Stimulated activated CD8-positive, alpha-beta memory T cell treated with anti-CD3 and anti-CD28 coated beads, Interleukin-4, amount 100 ng/mL, for 24 hours (primary cell): ENCODE results near the gene LCE6A.

Experiments
- DNase-seq: peaks from one replicate; pipeline ENCODE4 v3.0.0-alpha.2; 2020; ENCODE audit warnings: low read depth

Gene LCE6A, protein sequence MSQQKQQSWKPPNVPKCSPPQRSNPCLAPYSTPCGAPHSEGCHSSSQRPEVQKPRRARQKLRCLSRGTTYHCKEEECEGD

DNA sequence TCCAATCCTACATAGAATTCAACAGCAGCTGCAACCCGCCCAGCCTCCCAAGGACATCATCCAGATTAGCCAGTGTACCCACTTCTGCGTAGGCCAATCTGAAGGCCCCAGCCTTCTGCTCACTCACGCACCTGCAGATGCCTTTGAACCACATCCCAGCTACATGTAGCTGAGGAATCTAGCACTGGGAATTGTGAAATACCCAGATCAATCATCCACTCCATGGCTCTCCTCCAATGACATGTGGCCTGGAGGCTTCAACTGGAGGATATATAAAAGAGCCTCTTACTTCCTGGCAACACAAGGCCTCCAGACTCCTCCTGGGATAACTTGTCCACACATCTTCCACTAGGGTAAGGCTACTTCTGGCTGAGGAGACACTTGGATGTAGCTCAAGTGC is at the start of gene LCE6A:
TSS of gene LCE6A (plus strand) at position 301 of the 400 bp plus-strand sequence. CDS start 665 bp downstream, outside the sequence.
- no peak for DNase-seq

DNA sequence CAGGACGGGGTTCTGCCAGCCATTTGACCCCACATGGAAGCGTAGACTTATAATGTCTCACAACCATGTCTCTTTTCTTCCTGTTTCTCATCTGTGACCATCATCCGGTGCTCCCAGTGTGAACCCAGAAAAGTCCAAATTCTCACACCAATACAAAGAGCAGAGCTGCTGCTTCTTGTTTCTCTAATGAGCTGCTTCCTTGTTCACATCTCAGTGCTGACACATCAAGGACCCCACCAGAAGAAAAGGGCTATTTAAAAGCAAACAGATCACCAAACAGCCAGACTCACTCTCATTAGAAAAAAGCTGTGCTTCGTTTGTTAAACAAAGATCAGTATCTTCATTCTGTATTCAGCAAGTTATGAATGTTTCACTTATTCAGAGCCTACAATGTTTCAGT is 47.0 kb upstream of the LCE6A start:
- DNase-seq = no peak

- DNase-seq = no peak
These were observed 46.2 kb upstream of the LCE6A start, which contains the start of gene LCE1D for GRCh38 chr1:152796421-152796820. LCE1D (plus strand) TSS chr1:152796721; CDS start chr1:152797795, 1,074 bp downstream.

DNA sequence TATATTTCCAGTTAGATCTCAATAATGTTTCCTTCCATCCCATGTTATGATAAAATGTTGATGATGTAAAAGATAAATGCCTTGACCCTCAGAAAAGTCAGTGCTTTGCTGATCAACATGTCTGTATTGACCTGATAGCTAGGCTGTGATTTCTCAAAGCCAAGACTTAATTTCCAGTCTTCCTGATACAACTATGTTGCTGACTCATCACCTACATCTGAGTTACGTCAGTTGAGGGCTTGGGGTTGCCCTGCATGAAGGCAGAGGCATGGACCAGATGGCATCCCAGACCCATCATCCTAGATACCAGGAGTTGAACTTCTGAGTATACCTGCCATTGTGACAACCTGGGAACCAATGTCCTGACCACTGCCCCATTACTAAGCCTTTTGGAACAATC is 41.3 kb upstream of the LCE6A start:
- DNase-seq = no peak

GRCh38 chr1:152806576-152806975 is 36.1 kb upstream of the LCE6A start, which contains the start of gene LCE1C:
LCE1C (minus strand) TSS chr1:152806651; CDS start chr1:152805478, 1,173 bp downstream.
- no peak for DNase-seq

GRCh38 chr1:152811050-152811449 is 31.6 kb upstream of the LCE6A start:
- DNase-seq = no peak

- DNase-seq = no peak
These were observed 31.0 kb upstream of the LCE6A start, which contains the start of gene LCE1B for GRCh38 chr1:152811671-152812070. LCE1B (plus strand) TSS chr1:152811971; CDS start chr1:152812447, 476 bp downstream.

DNA sequence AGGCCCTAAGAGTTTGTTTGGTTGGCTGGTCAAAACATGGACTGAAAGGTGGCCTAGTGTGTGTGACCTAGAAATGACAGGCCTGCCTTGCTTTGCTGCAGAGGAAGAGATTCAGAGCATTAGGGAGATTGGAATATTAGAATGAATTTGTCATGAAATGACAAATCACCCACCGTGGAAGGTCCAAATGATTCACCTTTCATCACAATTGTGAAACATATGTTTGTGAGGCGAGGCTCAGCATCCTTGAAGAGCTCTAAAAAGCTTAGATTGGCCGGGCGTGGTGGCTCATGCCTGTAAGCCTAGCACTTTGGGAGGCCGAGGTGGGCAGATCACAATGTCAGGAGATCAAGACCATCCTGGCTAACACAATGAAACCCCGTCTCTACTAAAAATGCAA is 25.3 kb upstream of the LCE6A start:
- no peak for DNase-seq

- no peak for DNase-seq
These were observed 19.4 kb upstream of the LCE6A start for GRCh38 chr1:152823294-152823693.

- no peak for DNase-seq
These were observed 17.7 kb upstream of the LCE6A start for GRCh38 chr1:152824964-152825363.

DNA sequence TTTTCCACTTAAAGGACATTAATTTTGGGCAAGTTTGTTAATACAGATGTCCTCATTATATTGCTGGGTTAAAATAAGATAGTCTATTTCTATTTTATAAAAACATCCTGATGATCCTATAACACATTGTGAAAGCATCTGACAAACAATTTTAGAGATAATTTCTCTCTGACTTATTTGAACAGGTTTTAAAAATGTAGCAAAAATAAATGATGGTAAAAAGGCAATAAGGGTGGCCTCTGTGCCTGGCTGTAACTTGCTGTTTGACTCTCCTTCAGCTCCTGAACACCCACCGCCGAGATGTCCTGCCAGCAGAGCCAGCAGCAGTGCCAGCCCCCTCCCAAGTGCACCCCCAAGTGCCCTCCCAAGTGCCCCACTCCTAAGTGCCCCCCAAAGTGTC is 15.5 kb upstream of the LCE6A start, which contains the start of gene LCE1A:
TSS of gene LCE1A (plus strand) at position 301 of the 400 bp plus-strand sequence. CDS start at position 301, 0 bp downstream.
- DNase-seq = no peak

DNA sequence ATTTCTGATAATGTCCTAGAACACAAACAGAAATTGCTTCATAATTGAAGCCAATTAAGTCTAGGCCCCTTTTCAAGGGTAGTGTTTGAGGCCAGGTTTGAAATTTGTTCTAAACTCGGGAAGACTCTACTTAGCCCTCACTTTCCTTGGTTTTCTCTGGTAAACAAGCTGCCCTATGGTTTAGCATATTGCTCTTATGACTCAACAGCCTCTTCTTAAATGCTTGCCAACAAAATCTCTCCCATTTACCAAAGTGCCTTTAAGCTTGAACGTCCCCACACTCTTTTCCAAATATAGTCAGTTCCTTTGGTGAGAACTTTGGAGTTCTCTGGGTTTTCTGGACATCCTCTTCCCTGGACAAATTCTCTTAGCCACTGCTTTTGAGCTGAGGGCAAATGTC is 5.8 kb upstream of the LCE6A start:
- no peak for DNase-seq

DNA sequence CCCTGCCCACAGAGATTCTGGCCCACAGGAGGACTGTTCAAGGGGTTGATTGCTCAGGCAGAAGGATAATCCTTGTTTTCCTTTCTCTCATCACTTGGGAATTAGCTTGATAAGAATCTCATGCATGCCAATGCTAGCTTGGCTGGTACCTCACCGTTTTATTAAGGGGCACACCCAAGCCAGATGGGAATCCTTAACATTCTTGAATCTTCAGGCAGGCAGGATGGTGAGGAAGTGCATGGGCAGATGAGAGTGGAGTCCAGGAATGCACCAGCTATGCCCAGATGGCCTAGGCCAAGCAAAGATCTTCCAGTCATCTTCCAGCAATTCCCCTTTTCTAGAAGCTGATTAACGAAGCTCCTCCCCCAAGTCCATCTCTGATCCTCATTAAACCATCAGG is 13.0 kb downstream of the LCE6A start:
- DNase-seq = no peak

- no peak for DNase-seq
These were observed 15.4 kb downstream of the LCE6A start for GRCh38 chr1:152858062-152858461.

GRCh38 chr1:152859696-152860095 is 17.0 kb downstream of the LCE6A start, which contains the start of gene LCE7A:
LCE7A (plus strand) TSS chr1:152859996; CDS start chr1:152860698, 702 bp downstream.
- DNase-seq = no peak

DNA sequence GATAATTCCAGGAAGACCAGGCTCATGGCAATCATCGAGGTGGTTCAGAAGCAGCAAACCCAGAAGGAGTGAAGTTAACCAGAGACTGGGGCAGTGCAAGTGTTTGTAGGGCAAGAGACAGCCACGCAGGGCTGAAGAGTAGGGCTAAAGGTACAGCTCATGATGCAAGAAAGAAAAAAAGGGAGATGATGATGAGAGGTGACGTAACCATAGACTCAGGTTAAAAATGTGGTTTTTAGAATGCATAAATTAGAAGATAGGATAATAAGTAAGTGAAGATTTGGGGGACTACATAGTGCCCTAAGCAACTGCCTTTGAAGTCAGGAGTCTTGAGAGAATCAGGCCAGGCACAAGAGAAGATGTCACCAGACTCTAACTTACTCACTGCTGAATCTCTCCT is 17.5 kb downstream of the LCE6A start:
- DNase-seq = no peak

DNA sequence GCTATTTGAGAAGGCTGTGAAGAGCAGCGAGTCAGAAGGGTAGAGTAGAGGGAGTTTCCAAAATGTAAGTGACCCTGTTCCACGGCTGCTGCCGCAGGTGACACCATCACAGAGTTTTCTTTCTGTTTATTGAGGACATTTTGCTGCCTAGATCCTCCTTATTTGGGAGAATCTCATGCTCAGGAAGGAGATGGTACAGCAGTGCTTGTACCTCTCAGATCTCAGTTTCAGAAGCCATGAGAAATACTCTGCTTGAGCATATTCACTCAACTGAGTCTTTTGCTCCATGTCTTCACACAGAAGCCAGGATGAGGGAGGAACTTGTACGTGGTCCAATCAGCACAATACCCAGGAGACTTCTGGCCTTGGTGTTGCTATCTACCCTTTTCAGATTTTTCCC is 18.7 kb downstream of the LCE6A start:
- DNase-seq = no peak

GRCh38 chr1:152864443-152864842 is 21.8 kb downstream of the LCE6A start:
- DNase-seq = no peak

GRCh38 chr1:152866321-152866720 is 23.7 kb downstream of the LCE6A start:
- DNase-seq = no peak

DNA sequence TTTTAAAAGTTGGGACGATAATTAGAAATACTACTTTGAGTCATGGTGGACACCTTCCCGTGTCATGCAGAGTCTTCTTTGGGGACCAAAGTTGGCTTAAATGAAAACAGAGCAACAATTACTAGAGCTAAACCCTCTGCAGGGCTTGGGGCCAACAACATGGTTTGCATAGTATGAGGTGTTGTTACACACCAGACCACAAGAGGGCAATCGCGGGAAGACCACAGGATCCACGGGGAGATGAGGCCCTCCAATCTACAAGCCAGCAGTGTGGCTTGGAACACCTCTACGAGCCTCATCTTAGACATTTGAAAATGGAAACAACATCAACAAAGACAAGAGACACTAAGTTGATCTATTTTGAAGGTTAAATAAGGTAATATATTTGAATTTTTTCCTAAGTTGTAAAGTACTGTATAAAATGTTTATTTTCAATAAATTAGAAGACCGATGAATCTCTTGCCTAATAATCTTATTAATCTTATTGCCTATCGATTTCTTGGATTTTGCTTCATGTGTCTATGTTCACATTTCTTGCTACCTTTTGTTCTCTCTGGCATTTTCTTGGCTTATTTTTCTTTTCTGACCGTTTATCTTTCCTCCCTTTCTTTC is 27.3 kb downstream of the LCE6A start:
- DNase-seq = peak; percentile 19

GRCh38 chr1:152870831-152871730 is 28.4 kb downstream of the LCE6A start:
- no peak for DNase-seq

DNA sequence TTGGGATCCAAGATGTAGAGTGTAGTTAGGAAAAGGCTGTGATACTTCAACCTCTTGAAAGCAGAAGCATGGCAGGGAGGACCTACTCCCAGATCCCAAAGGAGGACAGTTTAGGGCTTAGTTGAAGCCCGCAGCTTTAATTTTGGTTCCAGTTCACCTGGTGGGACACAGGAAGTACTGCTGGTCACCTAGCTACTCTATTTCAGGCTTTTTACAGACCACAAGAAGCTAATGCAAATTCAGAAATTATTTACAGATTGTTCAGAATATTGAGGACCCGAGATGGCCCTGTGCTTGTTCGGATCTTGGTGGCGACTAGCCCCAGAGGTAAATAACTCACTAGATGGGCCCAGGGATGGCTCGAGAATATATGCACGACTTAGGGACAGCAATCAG is 29.1 kb downstream of the LCE6A start:
- DNase-seq = no peak

DNA sequence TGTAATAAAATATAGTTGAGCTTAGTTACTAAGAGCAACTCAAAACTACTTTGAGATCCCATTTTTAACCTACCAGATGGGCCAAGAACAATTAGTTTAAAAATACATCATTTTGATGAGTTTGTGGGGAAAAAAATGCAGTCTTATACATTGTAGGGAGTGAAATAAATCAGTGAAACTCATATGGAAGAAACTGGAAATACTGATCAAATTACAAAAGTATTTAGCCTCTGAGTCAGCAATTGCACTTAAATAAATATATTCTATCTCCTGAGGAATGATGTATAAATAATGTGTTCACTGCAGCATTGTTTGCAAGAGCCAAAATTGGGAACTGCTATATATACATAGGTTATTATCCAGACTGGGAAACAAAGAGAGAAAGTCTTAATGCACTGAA is 30.8 kb downstream of the LCE6A start:
- no peak for DNase-seq
